DND-41 (cell line): Measurements from ENCODE around the gene ATP8A2.
A peak's percentile ranks its signal among the peaks of the same experiment; 100 is the strongest.
"Not testable (repeated sequence)": the region's sequence is repeated elsewhere in the genome, so short reads cannot be mapped to it uniquely, and the experiment has no call there.

Source experiments
- ATAC-seq: fragments of 200-7000 bp; cut with Tn5 transposase; 3 replicates; pipeline ENCODE4 v1.9.1; 2021; ENCODE audit warnings: low read depth; ENCODE audit not compliant: insufficient read depth
- DNase-seq: peaks from one replicate; pipeline ENCODE4 v3.0.0-alpha.2; 2020
- H2AFZ ChIP-seq: 2 replicates; pipeline ENCODE4 v1.6.0; 2012; ENCODE audit warnings: low read depth, low read length
- H3K27ac ChIP-seq: 2 replicates; pipeline ENCODE4 v1.5.1; 2012; ENCODE audit warnings: low read length, inconsistent platforms
- H3K27me3 ChIP-seq: fragments of 200-600 bp; sonication (generic); 2 replicates; pipeline ENCODE4 v1.6.0; 2012; ENCODE audit warnings: low read length, mild to moderate bottlenecking, inconsistent platforms; ENCODE audit not compliant: insufficient read depth, poor library complexity
- H3K36me3 ChIP-seq: 2 replicates; pipeline ENCODE4 v1.5.1; 2012; ENCODE audit warnings: low read length, inconsistent platforms; ENCODE audit not compliant: insufficient read depth
- H3K4me1 ChIP-seq: 2 replicates; pipeline ENCODE4 v1.5.1; 2012; ENCODE audit warnings: mild to moderate bottlenecking, low read length; ENCODE audit not compliant: insufficient read depth
- H3K4me2 ChIP-seq: 2 replicates; pipeline ENCODE4 v1.6.0; 2012; ENCODE audit warnings: mild to moderate bottlenecking, moderate library complexity, low read length, inconsistent platforms; ENCODE audit not compliant: insufficient read depth
- H3K4me3 ChIP-seq, 2 experiments: fragments of 200-600 bp in 1 of 2; shearing (Covaris generic) in 1 of 2; 2 replicates each; pipeline ENCODE4 v1.5.1; 2012 to 2016; ENCODE audit warnings: inconsistent platforms in 2 of 2, low read length in 2 of 2, mild to moderate bottlenecking in 2 of 2, low read depth in 1 of 2, moderate library complexity in 1 of 2
- H3K79me2 ChIP-seq: 2 replicates; pipeline ENCODE4 v1.6.0; 2012; ENCODE audit warnings: low read length, inconsistent platforms; ENCODE audit not compliant: insufficient read depth
- H3K9ac ChIP-seq: 2 replicates; pipeline ENCODE4 v1.6.0; 2012; ENCODE audit warnings: low read depth, mild to moderate bottlenecking, inconsistent platforms, low read length, moderate library complexity
- H3K9me3 ChIP-seq: 2 replicates; pipeline ENCODE4 v1.5.1; 2012; ENCODE audit warnings: low read length, moderate library complexity, mild to moderate bottlenecking, inconsistent platforms; ENCODE audit not compliant: insufficient read depth, severe bottlenecking
- H4K20me1 ChIP-seq: 2 replicates; pipeline ENCODE4 v1.6.0; 2012; ENCODE audit warnings: low read length; ENCODE audit not compliant: insufficient read depth
- CTCF ChIP-seq: IDR thresholded peaks from 2 replicates; pipeline ENCODE4 v1.5.1; 2012; ENCODE audit warnings: borderline replicate concordance, low read length, moderate library complexity, mild to moderate bottlenecking; ENCODE audit not compliant: poor library complexity, severe bottlenecking; ENCODE audit errors: extremely low read depth
- EZH2 ChIP-seq: IDR thresholded peaks from 3 replicates; pipeline ENCODE4 v1.6.1; 2012; ENCODE audit warnings: borderline replicate concordance, low read depth, mild to moderate bottlenecking, moderate library complexity, low read length, inconsistent platforms; ENCODE audit not compliant: severe bottlenecking

Gene ATP8A2

GRCh38 chr13:26071691-26072090 lies 699.9 kb downstream of the ATP8A2 start:
- Histone ChIP-seq H3K4me3 (no peak overlapping the region), H3K4me2 (no peak overlapping the region), H3K36me3 (no peaks in the 10 kb centered on the region), H3K79me2 (no peaks in the 10 kb centered on the region), H3K9me3 (no peaks in the 10 kb centered on the region), H3K9ac (no peak overlapping the region), H3K4me1 (peaks cover 3% of the 10 kb centered on the region; the same call in 1 of the 2 replicates), H2AFZ (no peak overlapping the region), H3K27ac (no peak overlapping the region), H4K20me1 (no peaks in the 10 kb centered on the region), H3K27me3 (no peaks in the 10 kb centered on the region)
- ATAC-seq (no peak), DNase-seq (no peak)
- no peak for TF ChIP-seq CTCF

GRCh38 chr13:26072335-26072734 lies 700.6 kb downstream of the ATP8A2 start:
- not testable (repeated sequence) for H4K20me1 ChIP-seq, H3K27me3 ChIP-seq, DNase-seq, H3K79me2 ChIP-seq, H3K36me3 ChIP-seq, H3K4me3 ChIP-seq, H3K4me2 ChIP-seq, H2AFZ ChIP-seq, H3K9ac ChIP-seq, H3K4me1 ChIP-seq, H3K9me3 ChIP-seq, H3K27ac ChIP-seq
- ATAC-seq: peak; percentile 74

GRCh38 chr13:26074706-26075105 lies 702.9 kb downstream of the ATP8A2 start:
- Histone ChIP-seq H3K36me3 (no peaks in the 10 kb centered on the region), H3K27ac (no peak overlapping the region)
- no peak for ATAC-seq

More at GRCh38 chr13:26074706-26075105, 702.9 kb downstream of the ATP8A2 start:
- Histone ChIP-seq H3K4me1 (peaks cover 3% of the 10 kb centered on the region; the same call in 1 of the 2 replicates), H3K79me2 (no peaks in the 10 kb centered on the region), H4K20me1 (no peaks in the 10 kb centered on the region), H2AFZ (no peak overlapping the region), H3K4me2 (no peak overlapping the region), H3K9ac (no peak overlapping the region), H3K9me3 (no peaks in the 10 kb centered on the region), H3K27me3 (no peaks in the 10 kb centered on the region), H3K4me3 (no peak overlapping the region)
- no peak for DNase-seq
- TF ChIP-seq EZH2: no peak
- no peak for TF ChIP-seq CTCF
